Effector memory CD8-positive, alpha-beta T cell (primary cell): ENCODE measurements around the gene KCNK18.
A peak's percentile ranks its signal among the peaks of the same experiment; 100 is the strongest.

Source experiments
- ATAC-seq: fragments of 150-1000 bp; cut with Tn5 transposase; replicated peaks from 2 replicates; pipeline ENCODE4 v1.10.0; 2021; ENCODE audit warnings: mild to moderate bottlenecking, moderate library complexity
- DNase-seq, 3 experiments: peaks; one replicate each; pipeline ENCODE4 v3.0.0; 2021
- H3K27ac Mint-ChIP-seq, 2 donors: one replicate each; pipeline ENCODE4 v1.8.0; 2022; ENCODE audit warnings: mild to moderate bottlenecking in 2 of 2, mixed read lengths in 2 of 2, moderate library complexity in 2 of 2
- H3K27me3 Mint-ChIP-seq, 2 donors: one replicate each; pipeline ENCODE4 v1.8.0; 2022; ENCODE audit warnings: mixed read lengths in 2 of 2
- H3K36me3 Mint-ChIP-seq: one replicate; pipeline ENCODE4 v1.8.0; 2022; ENCODE audit warnings: mild to moderate bottlenecking, moderate library complexity, mixed read lengths; ENCODE audit not compliant: insufficient read depth
- H3K4me1 Mint-ChIP-seq, 2 donors: one replicate each; pipeline ENCODE4 v1.8.0; 2022; ENCODE audit warnings: low read depth in 2 of 2, mixed read lengths in 2 of 2
- H3K4me3 Mint-ChIP-seq, 2 donors: one replicate each; pipeline ENCODE4 v1.8.0; 2022; ENCODE audit warnings: mild to moderate bottlenecking in 2 of 2, mixed read lengths in 2 of 2, moderate library complexity in 2 of 2
- H3K9me3 Mint-ChIP-seq, 2 donors: one replicate each; pipeline ENCODE4 v1.8.0; 2022; ENCODE audit warnings: mixed read lengths in 2 of 2
- total RNA-seq, 9 experiments: gene quantifications; one replicate each; lab custom pipeline; 2026; lab: John Stamatoyannopoulos, UW

KCNK18 gene
- 0 reads per million in 9 experiments for total RNA-seq

GRCh38 chr10:117197189-117197588, at the start of gene KCNK18:
Gene KCNK18, plus strand, starts transcription at chr10:117197489. Its CDS starts 0 bp downstream, at chr10:117197489.
- no peak within 1 kb of the TSS for H3K4me3 Mint-ChIP-seq

GRCh38 chr10:117148284-117148683, 49.0 kb upstream of the KCNK18 start:
- H3K27me3 Mint-ChIP-seq, result peaks cover 34 to 62% of the 10 kb centered on the region in 2 donors
- no peak overlapping the region for H3K27ac Mint-ChIP-seq
- no peaks in the 10 kb centered on the region for H3K4me1 Mint-ChIP-seq
- peaks cover 0 to 6% of the 10 kb centered on the region in 2 donors for H3K9me3 Mint-ChIP-seq
- DNase-seq (no peak), ATAC-seq (no peak)
- H3K36me3 Mint-ChIP-seq, result peaks cover 3% of the 10 kb centered on the region
- H3K4me3 Mint-ChIP-seq, result no peak overlapping the region

More at GRCh38 chr10:117197189-117197588, at the start of gene KCNK18:
- H3K27ac Mint-ChIP-seq, result no peak within 1 kb of the TSS
- H3K27me3 Mint-ChIP-seq, result peaks cover 18 to 56% of the 10 kb centered on the region in 2 donors
- no peaks in the 10 kb centered on the region for H3K4me1 Mint-ChIP-seq
- DNase-seq (no peak), ATAC-seq (no peak)
- no peaks in the 10 kb centered on the region for H3K9me3 Mint-ChIP-seq
- H3K36me3 Mint-ChIP-seq, result peaks cover 3% of the 10 kb centered on the region

GRCh38 chr10:117152668-117153067, 44.6 kb upstream of the KCNK18 start:
- H3K36me3 Mint-ChIP-seq, result peaks cover 3% of the 10 kb centered on the region
- H3K9me3 Mint-ChIP-seq, result peaks cover 0 to 6% of the 10 kb centered on the region in 2 donors
- no peak for ATAC-seq
- no peak for DNase-seq
- no peak overlapping the region for H3K4me3 Mint-ChIP-seq
- H3K27ac Mint-ChIP-seq, result no peak overlapping the region
- no peaks in the 10 kb centered on the region for H3K4me1 Mint-ChIP-seq
- H3K27me3 Mint-ChIP-seq, result peaks cover 53 to 95% of the 10 kb centered on the region in 2 donors

DNA sequence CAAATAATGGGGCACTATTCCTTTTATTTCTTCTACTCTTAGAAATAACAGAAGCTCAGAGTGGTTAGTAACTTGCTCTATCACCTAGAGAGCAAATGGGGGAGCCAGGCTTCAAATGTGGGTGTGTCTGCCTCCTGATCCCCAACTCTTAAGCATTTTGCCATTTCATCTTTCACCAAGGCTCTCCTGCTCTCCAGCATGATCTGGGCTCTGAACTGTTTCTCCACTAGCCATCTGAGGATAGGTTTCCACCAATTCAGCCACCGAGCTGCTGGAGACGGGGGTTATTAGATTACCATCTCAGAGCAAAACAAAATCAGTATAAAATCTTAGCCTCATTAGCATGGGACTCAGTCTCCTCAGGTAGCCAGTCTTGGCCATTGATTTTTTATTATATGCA, 39.0 kb upstream of the KCNK18 start:
- Mint-ChIP-seq H3K4me3 (no peak overlapping the region), H3K4me1 (peaks cover 5 to 7% of the 10 kb centered on the region in 2 donors), H3K27ac (no peak overlapping the region), H3K27me3 (peaks cover 78 to 97% of the 10 kb centered on the region in 2 donors), H3K9me3 (no peaks in the 10 kb centered on the region), H3K36me3 (no peaks in the 10 kb centered on the region)
- DNase-seq (no peak), ATAC-seq (no peak)

DNA sequence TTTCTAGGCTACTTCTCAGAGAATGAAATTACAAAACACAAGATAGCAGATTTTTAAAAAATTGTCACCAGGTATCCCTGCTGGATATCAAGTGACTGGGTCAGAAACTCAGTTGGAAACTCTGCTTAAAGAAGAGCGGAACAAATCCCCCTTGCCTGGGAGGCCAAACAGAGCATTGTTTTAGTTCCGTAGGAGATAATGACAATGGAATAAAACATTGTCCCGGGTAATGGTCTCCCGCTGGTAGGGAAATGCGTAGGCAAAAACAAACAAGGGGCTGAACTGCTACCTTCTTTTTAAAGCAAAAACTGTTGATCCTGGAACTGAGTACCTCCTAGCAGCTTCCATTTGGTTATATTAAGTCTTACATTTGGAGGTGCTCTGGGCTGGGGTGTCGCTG, 37.9 kb upstream of the KCNK18 start:
- no peak for ATAC-seq
- H3K27ac Mint-ChIP-seq, result no peak overlapping the region
- no peak overlapping the region for H3K4me3 Mint-ChIP-seq
- DNase-seq, result no peak
- H3K27me3 Mint-ChIP-seq, result peaks cover 78 to 94% of the 10 kb centered on the region in 2 donors
- H3K36me3 Mint-ChIP-seq, result no peaks in the 10 kb centered on the region
- H3K9me3 Mint-ChIP-seq, result no peaks in the 10 kb centered on the region
- H3K4me1 Mint-ChIP-seq, result peaks cover 5 to 7% of the 10 kb centered on the region in 2 donors

- peaks cover 80 to 94% of the 10 kb centered on the region in 2 donors for H3K27me3 Mint-ChIP-seq
- DNase-seq, result no peak
- H3K36me3 Mint-ChIP-seq, result no peaks in the 10 kb centered on the region
- peaks cover 5 to 7% of the 10 kb centered on the region in 2 donors for H3K4me1 Mint-ChIP-seq
- H3K9me3 Mint-ChIP-seq, result no peaks in the 10 kb centered on the region
- ATAC-seq, result no peak
- H3K4me3 Mint-ChIP-seq, result no peak overlapping the region
- no peak overlapping the region for H3K27ac Mint-ChIP-seq
Measured at GRCh38 chr10:117160567-117160966, 36.7 kb upstream of the KCNK18 start.

GRCh38 chr10:117161386-117162033, 35.8 kb upstream of the KCNK18 start:
- H3K36me3 Mint-ChIP-seq, result no peaks in the 10 kb centered on the region
- ATAC-seq, result no peak
- no peak overlapping the region for H3K27ac Mint-ChIP-seq
- no peak for DNase-seq
- H3K4me1 Mint-ChIP-seq, result peaks cover 7 to 8% of the 10 kb centered on the region in 2 donors
- no peak overlapping the region for H3K4me3 Mint-ChIP-seq
- peaks cover 81 to 94% of the 10 kb centered on the region in 2 donors for H3K27me3 Mint-ChIP-seq
- H3K9me3 Mint-ChIP-seq, result no peaks in the 10 kb centered on the region

DNA sequence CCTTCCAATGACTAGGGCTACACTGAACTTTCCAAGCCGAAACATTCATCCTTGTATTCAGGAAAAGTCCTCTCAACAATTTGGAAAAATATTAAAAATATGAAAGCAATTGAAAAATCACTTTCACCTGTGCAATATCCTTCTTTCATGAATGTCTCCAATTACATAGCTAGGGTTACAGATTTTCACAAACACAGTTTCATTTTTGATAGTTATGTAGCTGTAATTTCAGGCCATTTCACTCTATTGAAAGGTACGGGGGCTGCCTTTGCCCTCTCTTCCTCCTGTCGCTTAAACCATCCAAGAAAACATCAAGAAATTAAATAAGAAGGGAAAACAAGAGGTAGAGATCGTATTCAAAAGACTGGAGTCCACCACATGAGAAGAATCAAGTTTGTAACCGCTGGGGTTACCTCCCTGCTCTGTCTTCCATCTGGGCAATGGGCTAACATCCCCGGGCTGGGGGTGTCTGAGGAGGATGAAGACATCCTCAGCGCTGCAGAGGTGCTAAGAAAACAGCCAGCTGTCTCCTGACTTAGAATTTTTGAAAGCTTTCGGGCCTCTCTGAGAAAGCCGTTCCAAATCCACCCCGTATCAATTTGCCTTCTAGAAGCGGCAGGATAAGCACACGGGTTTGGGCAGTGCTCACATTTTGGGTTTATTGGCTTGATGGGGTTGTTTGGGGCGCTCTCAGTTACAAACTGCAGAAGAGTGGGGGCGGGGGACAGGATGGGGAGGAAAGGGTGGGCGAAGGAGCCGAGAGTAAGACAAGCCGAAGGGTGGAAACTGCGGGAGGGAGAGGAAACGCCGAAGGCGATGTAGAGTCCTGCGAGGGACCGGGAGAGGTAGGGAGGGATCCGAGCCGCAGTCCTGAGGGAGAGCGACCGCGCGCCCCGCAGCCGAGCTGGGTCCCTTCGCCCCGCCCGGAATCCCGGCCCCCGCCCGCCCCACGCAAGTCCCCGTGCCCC, 34.9 kb upstream of the KCNK18 start:
- Mint-ChIP-seq H3K4me3 (peak overlapping the region; percentile 63), H3K27ac (no peak overlapping the region), H3K36me3 (no peaks in the 10 kb centered on the region), H3K4me1 (peaks cover 7 to 11% of the 10 kb centered on the region in 2 donors), H3K27me3 (peaks cover 81 to 94% of the 10 kb centered on the region in 2 donors), H3K9me3 (no peaks in the 10 kb centered on the region)
- ATAC-seq, result no peak
- DNase-seq, result no peak

DNA sequence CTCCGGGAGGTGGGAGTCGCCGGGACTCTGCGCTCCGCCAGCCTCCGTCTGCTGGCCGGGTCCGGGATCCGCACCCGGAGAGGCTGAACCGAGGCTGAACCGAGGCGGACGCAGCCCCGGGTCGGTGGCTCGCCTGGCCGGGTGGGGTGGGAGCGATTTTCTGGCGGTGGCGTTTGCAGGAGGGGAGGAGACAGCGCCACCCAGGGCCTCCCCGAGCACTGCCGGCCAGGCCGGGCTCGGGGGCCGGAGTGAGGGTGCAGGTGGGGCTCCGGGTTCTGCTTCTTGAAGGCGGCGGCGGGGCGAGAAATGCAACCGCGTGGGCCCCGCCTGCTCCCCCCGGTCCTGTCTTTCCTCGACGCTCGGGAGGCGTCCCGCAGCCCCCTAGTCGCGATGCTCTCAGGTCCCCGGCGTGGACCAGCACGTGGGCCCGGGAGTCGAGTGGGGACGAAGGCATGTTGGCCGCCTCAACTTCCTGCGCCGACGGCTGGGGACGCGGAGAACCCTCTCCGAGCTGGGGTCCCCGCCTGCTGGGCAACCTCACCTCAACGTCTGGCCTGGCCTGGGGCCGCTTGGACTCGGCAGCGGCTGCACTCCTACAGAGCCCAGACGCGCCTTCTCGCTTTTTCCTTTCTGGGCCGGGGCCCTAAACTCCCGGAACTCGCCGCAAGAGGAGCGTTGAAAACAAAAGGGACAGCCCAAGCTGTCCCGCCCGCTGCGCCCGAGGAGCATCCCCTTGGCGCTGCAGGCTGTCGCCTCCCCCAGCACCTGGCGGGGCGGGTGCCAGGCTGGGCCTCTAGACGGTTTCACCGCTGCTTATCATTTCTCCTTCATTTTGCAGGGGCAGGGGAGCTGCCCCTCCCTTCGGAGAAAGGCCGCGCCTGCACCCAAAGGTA, 34.0 kb upstream of the KCNK18 start:
- Mint-ChIP-seq H3K4me1 (peaks cover 7 to 12% of the 10 kb centered on the region in 2 donors), H3K4me3 (peak overlapping the region; percentile 33 to 63), H3K27me3 (peaks cover 78 to 94% of the 10 kb centered on the region in 2 donors), H3K36me3 (peaks cover 5% of the 10 kb centered on the region), H3K9me3 (no peaks in the 10 kb centered on the region), H3K27ac (no peak overlapping the region)
- no peak for ATAC-seq
- no peak for DNase-seq

- Mint-ChIP-seq H3K4me3 (peak overlapping the region; percentile 29 to 33), H3K9me3 (no peaks in the 10 kb centered on the region), H3K36me3 (peaks cover 10% of the 10 kb centered on the region), H3K27me3 (peaks cover 74 to 94% of the 10 kb centered on the region in 2 donors), H3K4me1 (peaks cover 7 to 16% of the 10 kb centered on the region in 2 donors), H3K27ac (no peak overlapping the region)
- DNase-seq (no peak), ATAC-seq (no peak)
Measured at GRCh38 chr10:117163954-117164548, 33.2 kb upstream of the KCNK18 start.

GRCh38 chr10:117164592-117165537, 32.4 kb upstream of the KCNK18 start:
- ATAC-seq, result no peak
- H3K27me3 Mint-ChIP-seq, result peaks cover 74 to 94% of the 10 kb centered on the region in 2 donors
- no peaks in the 10 kb centered on the region for H3K9me3 Mint-ChIP-seq
- no peak overlapping the region for H3K27ac Mint-ChIP-seq
- peak overlapping the region; percentile 8 to 17 for H3K4me3 Mint-ChIP-seq
- no peak for DNase-seq
- H3K4me1 Mint-ChIP-seq, result peaks cover 7 to 18% of the 10 kb centered on the region in 2 donors
- H3K36me3 Mint-ChIP-seq, result peaks cover 10% of the 10 kb centered on the region
